HG03439 (cell line): ENCODE measurements around the gene MCTP2.

Source experiments
- ATAC-seq: cut with Tn5 transposase; IDR thresholded peaks from one replicate; pipeline ENCODE4 v1.9.1; 2021; ENCODE audit warnings: mild to moderate bottlenecking, moderate library complexity; ENCODE audit not compliant: unreplicated experiment

MCTP2 gene

DNA sequence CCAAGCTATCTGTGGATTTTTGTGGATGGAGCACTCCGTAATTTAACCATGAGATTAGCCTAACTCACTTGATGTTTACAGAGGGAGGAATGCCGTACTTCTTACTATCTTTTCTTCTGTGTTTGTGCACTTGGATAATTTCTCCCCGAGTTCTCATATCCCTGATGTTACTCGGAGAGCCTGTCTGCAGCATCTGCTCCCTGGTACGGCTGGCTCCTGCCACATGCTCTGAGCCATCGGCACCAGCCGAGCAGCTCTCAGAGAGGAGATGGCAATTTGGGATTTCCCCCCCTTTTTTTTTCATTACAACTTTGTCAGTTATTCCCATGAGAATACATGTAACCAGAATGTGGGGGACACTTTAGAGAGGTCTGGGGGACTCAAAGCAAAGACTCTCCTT lies 155.0 kb downstream of the MCTP2 start:
- ATAC-seq = no peak

DNA sequence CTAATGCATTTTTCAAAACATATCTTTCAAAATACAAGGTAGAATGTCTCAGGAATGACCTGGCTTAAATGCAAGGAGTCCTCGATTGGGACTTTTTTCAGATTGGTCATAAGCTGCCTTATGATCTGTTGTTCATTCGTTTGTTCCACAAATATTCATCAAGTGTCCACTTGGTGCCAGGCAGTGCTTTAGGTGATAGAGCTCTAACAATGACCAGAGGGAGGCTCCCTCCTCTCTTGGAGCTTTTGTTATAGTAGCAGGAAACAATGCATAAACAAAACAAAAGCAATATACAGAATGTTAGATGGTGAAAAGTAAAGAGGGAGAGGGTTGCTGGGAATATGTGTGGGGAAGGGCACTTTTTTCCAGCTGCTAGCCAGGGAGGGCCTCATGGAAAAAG lies 156.1 kb downstream of the MCTP2 start:
- ATAC-seq = no peak

DNA sequence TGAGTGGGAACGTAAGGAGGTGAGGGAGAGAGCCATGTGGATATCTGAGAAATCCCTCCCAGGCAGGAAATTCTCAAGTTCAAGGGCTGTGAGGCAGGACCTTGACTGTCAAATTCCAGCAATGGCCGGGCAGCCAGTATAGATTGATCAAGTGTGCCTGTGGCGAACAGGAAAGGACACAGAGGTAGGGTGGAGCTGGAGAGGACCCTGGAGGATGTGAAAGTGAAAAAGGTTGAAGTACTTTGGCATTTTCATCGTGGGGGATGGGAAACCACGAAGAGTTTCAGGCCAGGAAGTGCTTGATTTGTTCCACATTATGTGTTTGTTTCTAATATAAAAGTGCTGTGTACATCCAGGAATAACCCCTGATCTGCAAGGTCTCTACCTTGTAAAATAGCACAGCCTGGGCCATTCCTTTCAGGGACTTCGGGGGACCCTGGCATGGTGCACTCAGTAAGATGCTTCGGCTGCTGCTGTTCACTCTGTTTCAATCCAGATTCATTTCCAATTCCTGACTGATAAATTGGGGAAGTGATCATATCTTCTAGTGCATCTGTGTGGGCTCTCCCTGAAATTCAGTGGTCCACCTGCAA lies 156.6 kb downstream of the MCTP2 start:
- ATAC-seq = no peak

DNA sequence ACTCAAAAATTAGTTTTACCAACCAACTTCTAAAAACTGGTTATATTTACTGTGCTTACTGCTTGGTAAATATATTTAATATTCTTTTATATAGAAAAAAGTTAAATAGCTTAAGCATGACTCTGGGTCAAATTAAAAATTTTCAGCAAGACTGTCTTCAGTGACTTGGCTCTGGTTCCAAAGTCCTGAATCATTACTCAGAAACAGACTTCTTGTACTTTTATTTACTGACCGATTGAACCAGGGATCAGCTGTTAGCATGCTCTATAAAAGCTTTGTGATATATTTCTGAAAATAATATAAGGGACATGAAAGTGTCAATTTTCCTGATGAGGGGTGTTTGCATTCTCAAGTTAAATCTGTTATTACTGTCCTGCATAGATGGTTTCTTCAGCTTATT lies 164.3 kb downstream of the MCTP2 start:
- ATAC-seq = no peak

DNA sequence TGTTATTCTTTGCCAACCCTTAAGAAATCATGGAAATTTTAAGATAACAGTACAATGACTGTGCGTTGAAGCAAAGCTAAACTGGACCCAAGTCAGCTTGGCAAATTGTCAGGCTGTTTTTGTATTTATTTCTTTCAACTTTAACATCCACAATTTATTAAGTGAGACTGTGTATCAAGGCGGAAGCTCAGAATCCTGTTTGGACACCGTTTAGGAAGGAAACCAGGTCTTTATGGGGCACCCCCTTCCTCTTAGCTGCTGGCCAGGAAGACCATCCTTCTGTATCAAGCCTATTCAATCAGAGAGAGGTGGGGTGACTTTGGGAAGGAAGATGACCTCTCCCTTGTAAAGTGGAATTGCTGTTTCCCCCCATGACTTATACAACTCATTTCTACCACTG lies 166.0 kb downstream of the MCTP2 start:
- ATAC-seq = no peak

DNA sequence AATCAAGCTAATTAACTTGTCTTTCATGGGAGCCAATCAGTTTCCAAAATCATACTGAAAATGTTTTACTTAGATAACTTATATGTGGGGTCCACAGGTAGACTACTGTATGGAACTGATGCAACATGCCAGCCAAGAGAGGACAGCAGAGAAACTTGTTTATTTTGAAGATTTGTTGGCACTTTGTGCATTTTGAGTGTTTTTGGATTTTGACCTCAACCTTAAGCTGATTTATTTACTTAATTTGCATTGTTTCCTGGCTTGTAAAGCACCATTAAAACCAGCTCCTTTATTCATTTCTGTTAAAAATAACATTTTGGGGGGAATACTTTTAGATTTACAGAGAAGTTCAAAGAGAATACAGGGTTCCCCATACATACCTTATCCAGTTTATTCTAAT lies 166.6 kb downstream of the MCTP2 start:
- ATAC-seq = no peak

DNA sequence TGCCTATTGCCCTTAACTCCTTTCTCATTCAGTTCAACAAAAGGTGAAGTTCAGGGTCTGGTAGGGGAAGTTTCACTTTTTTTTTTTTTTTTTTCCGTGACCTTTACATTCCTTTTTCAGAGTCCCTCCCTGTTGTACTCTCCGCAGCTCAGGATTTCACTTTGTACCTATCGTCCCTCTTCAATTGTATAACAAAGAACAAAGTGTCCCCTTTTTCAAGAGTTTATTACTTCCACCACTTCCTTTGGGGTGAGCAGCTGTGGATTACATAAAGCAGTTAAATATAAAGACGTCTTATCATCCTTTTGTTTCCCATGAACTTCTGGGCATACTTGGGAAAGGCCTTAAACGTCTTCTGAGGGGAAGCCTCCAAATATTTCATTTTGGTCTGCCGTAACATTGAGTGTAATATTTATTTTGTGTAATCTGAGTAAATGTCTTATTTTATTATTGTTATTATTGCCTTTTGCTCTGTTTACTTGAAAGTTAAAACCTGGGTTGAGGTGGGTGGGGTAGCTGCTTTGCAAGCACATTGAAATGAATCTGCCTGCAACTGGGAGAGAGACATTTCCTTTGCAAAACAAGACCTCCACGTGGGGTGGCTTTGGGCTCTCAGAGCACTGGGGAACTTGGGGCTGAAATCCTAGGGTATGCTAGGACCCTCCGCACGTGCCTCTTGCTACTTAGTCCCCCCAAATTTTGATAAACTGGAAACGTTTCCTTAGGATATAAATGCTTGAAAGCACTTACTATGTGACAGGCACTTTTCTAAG lies 169.4 kb downstream of the MCTP2 start:
- no peak for ATAC-seq

DNA sequence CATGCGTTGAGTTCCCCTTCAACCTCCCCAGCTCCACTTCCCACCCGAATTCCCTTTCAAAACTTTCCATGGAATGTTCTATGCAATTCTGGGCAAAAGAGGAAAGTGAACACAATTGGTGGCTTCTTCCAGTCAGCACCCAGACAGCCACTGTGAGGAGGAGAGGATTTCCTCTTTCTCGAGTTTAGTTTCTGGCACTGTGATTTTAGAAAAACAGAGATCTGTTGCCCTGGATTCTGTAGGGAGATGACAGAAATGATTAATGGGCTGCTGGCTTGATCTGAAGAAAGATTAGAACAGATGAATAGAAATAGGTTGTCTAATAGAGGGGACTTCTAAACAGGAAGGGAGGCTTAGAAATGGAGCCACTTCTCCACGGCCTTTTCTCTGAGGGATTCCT lies 172.0 kb downstream of the MCTP2 start:
- ATAC-seq = no peak

DNA sequence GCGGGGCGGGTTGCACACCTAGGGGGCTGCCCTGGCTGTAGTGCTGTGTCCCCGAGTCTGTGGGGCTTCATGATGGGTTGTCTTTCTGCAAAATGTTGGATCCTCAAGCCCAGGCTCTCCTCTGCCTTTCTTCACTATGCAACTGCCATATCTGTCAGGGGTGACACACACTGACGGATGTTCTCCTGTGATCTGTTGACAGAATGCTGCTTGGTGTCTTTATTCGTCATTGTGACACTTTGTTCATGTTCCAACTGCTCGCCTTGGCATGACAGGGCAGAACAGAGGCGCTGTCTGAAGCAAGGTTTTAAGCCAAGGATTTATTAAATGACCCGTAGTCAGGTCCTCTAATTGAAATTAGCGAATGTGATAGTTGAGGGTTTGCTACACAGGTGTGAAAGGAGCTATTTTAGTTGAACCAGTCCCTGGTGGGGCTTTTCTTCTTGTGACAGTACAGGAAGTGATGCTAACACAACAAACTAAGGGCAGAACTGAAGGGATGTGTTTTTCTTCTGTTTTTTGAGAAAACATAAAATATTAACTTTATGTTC lies 173.4 kb downstream of the MCTP2 start:
- ATAC-seq = no peak

DNA sequence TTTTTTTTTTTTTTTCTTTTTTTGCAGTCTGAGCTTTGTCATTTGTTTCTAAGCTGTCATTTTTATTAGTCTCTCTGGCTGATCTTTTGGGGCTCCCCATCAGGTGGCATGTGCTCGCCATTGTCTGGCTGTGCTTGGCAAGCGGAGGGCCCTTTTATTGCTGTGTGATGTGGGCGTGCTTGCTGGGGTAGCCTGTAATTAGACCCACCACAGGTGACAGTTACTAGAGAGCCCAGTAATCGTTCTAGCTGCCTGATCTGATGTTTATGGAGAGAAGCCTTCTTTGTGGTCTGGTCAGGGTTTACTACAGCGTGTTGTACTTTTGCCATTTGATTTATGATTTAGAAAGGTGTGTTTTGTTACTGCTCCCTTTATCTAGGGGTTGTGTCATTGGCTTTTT lies 179.9 kb downstream of the MCTP2 start:
- no peak for ATAC-seq

DNA sequence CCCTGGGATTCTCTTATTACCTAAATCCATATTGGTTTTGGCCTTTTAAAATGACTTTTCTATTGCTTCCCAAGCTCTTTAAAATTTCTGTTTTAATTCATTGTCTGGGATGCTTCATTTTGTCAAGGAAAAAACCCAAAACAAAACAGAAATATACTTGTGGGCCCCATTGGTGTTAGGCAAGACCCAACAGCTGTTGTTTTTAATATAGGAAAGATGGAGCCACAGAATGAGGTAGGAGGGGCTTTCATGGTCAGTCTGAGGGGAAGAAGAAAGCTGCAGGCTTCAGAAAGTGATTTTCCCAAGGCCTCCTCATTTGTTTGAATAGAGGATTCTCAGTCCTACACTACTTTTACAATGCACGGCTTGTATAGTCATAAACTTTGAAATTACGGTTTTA lies 180.5 kb downstream of the MCTP2 start:
- ATAC-seq = no peak

DNA sequence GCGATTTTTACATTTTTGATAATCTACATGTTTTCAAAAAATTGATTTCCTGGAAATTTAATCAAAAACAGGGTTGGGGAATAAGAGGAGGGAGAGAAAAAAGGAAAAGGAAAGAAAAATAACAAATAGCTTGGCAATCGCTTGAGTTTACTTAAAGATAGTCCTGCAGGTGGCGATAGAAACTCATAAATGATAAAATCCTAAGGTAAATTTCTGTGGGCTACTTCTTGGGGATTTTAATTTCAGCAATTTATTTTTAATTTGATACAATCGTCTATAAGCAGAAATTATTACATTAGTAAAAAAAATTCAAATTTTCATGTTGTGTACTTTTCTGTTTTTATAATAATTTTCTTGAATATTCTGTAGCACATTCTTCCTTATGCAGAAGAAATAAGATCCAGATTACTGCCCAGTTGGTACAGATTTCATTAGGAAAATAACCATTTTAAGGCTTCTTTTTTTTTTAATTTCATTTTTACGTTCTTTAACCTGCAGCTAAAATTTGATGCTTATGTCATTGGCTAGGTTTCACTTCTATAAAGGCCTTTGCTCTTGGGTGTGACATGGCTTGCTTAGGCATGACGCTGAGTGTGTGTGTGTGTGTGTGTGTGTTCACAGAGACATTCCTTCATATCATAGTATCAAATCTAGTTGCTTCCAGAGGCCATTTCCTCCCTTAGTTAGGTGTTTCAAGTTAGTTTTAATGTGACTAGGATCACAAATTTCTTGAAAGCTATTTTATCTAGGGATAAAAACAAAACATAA lies 181.8 kb downstream of the MCTP2 start:
- no peak for ATAC-seq

DNA sequence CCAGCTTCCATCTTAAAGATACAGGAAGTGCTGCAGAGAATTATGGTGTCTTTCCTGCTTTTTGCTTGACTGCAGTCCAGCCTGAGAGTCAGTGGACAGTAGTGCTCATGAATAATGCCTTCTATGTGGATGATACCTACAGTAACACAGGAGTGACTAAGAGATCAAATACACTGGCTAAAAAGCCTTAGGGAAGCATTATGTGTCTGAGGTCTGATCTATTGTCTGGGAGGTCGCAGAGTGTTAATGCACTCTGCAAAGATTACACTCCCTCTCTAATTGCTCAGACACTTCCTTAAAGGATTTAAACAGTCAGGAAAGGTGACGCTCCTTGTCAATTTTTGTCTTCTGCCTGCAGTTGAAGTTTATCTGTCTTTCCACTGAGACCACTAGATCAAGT lies 183.6 kb downstream of the MCTP2 start:
- ATAC-seq = no peak

DNA sequence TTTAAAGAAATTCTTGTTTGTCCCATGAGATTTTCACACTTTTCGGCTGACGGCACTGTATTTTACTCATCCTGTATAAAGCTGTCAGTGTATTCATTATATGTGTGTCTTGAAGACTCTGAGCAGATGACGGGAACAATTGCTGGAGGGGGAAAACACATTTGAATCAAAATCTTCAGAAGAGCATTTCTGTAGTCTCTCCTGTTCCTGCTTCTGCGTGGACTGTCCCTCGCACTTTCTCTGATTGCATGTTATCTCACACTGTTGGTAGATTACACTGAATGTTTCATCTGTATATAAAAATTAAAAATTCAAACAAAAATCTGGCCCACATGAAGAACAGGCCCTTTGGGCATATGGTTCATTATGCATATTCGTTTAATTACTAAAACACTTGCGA lies 184.9 kb downstream of the MCTP2 start:
- ATAC-seq = no peak

DNA sequence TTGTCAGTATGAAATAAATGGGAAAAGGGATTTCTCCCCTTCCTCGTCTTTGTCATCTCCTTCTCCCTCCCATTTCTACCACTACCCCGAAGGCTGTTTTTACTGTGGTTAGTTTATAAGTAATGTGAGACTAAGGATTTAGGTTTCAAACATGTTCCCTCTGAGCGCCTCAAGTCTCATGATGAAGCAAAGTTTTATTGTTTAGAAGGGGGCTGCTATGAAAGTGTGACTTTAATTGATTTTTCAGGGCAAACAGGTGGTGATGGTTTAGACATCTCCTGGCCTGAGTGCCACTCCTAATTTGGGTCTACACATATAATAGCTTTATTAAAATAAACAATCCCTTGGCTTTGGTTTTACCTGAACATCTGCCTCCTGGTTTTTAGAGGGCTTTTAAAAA lies 185.5 kb downstream of the MCTP2 start:
- ATAC-seq = no peak

DNA sequence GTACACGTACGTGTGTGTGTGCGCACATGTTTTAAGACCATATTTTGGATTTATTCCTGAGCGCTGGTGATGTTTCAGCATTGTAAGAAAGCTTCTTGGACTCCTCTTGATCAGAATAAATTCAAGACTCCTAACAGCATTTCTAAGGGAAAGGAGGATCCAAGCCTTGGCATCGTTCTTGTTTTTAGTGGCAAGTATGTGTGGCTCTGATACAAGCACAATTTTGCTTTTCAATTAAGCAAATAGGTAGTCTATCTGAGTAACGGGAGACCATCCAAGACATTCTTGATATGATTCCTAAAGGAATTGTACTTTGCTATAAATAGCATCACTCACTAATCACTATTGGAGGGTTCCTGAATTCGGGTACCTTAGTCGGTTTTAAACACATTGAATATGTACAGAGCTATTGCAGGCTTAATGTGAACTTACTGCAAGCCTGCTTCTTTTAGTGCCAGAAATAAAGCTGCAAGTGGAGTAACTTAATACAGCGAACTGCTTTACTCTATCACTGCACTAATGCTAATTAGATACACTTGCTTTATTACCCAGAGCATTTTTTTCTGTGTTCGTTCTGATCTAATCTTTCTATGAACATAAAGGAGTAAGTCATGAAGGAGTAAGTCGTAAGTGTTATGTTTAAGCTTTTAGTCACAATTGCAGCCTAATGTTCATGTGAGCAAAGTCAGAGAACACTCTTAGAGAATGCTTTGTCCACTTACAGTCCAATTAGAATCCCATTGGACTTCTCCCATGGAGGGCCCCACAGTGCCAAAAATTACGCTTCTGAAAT lies 186.3 kb downstream of the MCTP2 start:
- ATAC-seq = no peak

DNA sequence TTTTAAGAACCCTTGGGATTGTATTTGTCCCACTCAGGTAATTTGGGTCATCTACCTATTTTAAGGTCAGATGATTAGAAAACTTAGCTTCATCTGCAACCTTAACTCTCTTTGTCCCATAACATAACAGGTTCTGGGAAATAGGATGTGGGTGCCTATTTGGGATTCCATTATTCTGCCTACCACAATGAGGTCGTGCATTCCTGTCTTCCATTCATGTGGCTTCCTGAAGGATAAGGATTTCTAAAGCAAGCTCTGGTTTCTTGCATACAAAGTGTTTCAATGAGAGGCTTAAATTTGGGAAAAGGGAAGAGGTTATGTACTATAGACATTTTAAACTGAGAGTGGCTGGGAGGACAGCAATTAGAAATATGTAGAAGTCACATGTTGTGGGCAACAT lies 190.3 kb downstream of the MCTP2 start:
- no peak for ATAC-seq

DNA sequence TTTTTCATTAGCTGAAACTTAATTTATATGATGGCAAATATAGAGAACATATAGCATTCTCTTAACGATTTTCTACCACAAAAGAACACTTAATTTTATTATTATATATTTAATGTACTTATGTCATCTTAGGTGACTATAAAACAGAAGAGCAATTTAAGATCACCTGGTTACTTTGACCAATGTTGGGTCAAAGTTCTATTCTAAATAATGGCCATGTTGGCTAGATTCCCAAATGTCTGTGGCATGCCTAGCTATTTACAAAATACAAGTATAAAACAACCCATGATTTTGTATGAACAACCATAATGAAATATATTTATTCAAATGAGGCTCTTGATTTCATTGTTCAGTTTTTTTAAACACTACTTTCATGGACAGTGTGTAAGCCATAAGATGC lies 200.9 kb downstream of the MCTP2 start:
- no peak for ATAC-seq

DNA sequence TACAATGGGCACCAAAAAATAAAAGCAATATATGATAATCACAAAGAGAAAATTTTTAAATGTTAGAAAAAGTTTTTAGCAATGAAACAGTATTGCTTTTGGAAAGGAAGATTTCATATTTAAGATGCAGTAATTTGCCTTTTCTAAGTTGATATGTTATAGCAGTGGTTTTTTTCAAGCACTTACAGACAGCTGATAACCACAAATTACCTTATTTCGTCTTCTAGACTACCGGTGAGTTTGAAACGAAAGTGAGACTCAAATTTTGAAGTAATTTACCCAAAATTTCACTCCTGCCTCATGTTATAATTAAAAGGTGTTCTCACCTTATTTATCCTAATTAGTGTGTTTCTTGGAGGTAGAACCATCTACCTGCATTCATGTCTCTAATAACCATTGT lies 207.8 kb downstream of the MCTP2 start:
- no peak for ATAC-seq

DNA sequence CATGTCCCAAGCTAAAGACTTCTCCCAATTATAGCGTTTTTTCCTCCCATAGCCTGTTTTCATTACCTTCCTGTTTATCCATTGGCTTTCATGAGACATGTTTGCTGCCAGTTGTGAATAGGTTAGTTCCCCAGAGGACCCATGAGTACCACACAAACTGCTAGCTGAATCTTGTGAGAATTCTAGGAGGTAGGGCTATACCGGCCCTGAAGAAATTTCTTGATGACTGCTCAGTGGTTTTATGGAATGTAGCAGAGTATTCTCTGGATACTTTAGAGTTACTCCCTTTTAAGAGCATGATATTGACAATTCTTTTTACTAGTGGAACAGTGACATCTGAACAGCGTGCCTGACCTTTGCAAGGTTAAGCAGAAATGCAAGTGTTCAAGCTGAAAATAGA lies 210.4 kb downstream of the MCTP2 start:
- ATAC-seq = no peak

DNA sequence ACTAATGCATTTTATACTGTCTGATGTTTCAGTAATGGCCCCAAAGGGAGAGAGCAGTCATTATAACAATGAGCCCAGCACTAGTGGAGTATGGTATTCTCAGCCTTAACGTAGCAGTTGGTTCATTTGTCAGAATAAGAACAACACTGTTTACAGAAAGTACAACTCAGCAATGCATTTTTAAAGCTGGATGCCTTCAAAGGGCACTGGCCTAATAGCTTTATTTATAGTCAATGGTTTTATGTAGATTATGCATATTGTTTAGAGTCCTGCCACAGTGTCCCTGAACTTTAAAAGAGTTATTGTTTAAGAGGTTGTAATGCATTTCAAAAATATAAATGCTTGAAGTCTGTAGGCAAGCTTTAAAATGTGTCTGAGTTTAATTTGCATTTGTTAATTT lies 211.1 kb downstream of the MCTP2 start:
- no peak for ATAC-seq
